ENCODE measurements around the gene MTUS2.

Gene MTUS2

DNA sequence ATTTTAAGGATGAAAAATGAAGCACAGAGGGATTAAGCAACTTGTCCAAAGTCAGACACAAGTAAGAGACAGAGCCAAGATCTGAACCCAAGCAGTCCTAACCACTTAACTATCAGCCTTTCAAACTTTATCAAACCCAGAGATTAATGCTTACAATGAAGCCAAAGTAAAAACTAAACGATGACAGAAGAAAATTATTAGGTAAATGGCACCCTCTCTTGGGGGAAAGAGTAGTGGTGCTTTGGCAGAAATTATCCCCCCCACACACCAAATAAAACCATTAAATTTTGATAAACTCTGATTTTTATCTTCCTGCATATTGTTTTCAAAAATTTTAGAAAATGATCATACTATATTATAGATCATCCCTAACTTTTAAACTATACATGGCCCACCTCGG, 446.1 kb downstream of the MTUS2 start:
- DNase-seq, result no peak

DNA sequence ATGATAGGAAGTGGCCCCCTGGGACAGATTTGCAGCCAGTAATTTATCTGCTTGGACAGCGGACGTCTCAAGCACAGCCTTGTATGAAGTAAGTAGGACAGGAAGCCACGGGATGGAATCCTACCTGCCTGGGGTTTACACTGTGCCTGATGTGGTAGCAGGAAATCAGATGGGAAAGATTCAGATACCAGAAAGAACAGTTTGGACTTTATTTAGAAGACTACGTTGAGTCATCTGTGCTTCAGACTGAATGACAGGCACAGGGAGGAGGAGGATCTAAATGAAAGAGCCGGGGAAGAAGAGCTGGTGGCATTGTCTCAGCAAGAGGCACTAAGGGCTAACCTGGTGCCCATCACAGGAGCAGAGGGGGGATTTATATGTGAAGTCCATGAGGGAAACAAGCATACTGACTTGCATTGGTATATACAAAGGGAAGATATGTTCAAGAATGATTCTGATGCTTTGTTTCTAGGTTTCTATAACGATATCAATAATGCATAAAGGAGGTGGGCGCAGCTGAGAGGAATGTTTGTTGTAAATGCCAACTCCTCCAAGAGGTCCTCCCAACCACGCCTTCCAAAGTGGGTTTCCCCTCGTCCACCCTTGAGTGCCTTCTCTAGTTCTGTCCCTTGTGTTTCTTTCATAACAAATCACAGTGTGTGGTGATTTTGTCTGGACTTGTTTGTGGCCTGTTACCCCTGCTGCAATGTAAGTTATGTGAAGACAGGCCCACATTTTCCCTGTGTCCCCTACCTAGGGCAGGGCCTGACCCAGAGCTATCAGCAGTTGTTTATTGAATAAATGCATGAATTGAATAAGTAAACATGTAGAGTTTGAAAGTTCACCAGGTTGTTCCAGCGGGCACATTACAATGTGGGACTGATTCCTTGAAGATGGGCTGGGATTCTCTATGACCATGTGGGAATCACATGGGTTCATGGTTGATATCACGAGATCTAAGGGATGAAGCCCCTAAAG, 446.9 kb downstream of the MTUS2 start:
- DNase-seq, result no peak

DNA sequence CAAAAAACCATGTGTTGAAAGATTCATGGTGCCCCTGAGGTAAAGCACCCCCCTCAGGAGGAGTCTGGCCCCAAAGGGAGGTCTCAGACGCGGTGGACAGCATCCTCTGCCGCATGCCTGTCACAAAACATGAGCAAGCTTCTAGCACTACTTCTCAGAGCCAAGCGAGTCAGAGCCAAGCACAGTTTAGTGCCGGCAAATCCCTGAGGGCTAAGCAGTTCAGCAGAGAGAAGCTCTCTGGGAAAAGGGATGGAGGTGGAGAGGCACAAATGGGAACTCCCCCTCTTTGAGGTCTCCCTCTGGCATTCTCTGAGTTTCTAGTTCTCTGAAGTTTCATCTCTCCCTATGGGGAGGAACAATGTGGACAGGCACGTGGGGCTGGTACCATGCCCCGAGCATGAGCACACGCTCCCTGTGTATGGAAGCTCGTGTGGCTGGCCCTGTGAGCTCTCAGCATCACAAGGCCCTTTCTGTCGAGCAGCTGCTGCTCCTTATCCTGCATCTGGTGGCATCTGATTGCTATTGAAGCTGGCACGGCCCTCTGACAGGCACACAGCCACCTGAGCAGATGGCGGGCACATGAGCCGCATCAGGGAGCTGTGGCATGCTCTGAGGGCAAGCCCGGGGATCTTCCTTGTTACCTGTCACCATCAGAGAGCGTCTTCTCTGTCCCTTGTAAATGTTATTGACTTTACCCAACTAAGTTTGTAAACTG, 450.3 kb downstream of the MTUS2 start:
- DNase-seq, result no peak

DNA sequence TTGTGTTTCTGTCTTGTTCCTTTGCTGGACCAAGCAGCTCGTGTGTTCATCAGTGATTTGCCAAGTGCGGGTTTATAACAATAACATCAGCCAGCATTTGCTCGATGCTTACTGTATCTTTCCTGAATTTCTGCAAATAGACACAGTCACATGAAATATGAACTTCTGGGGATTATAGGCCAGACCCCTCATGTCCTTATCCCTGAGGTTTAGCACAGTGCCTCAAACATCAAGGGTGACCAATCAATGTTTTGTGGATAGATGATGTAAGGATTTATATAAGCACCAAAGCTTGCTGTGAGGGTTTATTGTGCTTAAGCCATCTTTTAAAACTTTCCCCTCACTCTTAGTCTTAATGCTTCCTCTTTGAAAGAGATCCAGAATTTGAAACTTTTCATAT, 451.5 kb downstream of the MTUS2 start:
- DNase-seq, result no peak

DNA sequence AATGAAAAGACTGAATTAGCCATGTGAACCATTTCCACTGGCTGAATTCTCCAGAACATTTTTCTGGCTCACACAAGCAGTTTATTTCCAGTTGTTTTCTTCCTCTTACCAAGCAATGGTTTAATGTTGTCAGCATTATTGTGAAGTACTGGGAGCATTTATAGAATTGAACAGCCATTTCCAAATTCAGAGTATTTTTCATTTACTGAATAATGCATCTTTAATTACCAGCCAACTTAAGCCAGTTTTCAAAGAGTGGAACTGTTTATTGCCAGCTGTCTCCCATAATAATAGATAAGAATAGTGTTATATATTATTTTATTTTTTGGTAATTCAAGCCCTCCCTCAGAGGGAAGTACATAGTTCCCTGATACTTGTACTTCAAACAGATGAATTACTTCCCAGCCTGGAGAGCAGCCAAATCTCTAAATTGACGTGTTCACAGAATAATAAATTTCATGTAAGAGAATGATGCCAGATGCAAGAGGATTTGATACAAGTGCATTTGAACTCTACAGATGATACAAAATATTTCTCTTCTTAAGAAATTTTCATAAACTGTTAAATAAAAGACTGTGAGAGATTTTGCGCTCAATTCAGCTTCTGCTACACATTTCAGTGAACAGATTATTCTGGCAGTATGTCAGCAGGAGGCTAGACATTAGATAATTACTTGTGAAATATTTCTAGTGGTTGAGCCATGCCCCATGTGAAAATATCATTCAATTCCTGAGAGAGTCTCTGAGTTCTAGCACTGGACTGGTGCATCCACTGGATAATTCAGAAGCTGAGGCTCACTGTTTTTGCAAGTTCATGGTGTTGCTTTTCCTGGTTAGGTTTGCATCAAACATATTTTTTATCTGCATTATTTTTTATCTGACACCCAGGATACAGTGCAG, 459.5 kb downstream of the MTUS2 start:
- DNase-seq, result no peak

DNA sequence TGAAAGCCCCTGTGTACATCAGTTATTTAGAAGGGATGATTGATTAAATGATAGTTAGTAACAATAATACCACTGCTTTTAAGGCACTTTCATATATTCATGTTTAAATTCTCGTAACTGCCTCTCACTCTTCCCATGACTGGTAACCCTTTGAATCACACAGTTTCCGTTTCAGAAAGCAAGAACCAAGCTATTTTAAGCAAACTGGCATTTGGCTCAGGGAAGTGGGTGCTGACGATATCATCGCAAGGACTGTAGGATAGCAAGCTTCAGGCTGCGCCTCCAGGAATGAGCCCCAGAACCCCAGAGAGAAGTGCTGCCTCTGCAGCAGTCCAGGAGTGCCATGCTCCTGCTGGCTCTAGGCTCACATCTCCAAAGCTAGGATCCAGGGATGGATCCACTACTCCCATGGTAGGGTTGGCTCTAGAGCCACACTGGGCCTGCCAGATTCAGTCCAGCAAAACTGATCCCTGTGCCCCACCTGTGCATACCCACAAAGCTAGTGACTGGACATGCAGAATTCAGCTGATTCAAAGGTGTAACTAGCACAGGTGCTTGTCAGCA, 461.9 kb downstream of the MTUS2 start:
- DNase-seq, result no peak

DNA sequence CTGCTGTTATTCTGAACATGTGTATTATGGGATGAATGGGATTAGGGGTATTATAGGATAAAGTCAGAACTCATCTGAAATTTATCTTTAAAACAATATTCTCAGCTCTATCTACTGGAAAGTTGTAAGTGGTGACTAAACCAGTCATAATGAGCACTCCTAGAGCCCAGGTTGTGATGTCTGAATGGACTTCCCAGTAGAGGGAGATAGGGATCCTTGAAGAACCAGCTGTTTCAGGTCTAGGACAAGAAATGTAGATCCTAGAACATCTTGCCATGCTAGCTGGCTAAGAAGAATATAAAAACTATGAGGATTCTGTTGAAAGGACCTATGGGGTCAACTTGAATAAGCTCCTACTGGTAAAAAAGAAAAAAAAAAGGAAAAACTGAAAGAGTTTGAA, 464.6 kb downstream of the MTUS2 start:
- DNase-seq, result no peak

DNA sequence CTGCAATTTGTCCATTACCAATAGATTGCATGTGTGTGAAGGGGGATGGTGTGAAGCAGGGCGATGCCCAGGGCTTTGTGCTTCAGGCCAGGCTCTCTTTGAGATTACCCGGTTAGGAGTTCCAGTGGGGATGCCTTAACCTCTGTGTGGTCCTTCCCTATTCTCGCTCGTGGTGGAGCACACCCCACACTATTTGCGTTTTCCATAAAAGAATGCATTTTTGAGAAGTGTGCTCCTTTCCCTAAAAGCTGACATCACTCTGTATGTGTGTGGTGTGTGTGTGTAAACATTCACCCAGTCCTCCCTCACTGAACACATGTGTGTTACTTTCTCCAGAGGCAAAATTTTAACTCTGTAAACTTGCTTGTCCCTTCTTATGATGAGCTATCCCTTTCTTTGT, 467.1 kb downstream of the MTUS2 start:
- no peak for DNase-seq

DNA sequence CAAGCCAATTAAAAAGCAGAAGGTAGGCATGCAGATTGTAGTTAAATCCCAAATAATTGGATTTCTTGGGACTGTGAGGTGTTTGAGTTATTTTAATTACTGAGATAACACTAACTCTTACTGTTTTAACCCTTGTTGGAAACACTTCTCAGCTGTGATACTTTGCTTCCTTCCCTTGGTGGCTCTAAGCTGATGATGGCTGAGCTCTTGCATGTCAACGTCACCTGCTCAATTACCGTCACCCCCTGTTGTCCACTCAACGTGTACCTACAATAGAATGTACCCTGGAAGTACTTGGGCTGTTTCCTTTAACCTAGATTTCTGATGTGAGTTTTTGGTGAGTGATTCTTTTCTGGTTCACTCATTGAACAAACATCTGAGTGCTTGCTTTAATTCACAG, 471.9 kb downstream of the MTUS2 start:
- DNase-seq, result no peak

DNA sequence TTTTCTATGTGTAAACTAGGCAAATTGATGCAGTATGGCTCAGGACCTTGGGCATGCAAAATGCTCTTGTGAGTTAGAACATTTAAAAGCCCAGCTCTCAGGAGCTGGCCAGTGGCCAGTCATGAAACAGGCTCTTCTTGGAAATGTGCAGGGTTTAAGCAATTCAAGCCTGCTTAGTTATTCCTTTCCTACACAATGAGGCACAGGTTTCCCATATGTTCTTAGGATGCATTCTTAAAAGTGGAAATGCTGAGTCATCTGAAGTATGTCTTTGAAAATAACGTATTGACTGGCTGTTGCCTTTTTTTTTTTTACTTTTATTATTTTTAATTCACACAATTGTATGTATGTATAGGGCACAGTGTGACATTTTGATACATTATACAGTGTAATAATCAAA, 474.7 kb downstream of the MTUS2 start:
- no peak for DNase-seq

DNA sequence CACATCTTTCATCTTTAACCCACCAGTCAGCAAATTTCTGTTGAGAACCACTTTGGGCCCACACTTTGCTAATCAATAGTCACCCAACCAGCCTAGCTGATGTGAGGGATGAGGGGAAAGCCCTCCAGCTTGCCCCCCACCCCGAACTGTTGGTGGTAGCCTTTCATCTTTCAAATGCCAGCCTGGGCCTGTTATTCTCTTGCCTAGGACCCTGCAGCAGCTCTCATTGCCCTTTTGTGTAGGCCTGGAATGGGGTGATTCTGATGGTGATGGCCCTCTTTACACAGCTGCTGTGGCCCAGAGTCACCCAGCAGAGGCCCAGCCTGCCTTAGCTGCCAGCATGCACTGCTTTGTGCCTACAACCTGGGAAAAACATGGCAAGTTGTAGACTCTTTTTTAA, 480.9 kb downstream of the MTUS2 start:
- DNase-seq, result no peak

DNA sequence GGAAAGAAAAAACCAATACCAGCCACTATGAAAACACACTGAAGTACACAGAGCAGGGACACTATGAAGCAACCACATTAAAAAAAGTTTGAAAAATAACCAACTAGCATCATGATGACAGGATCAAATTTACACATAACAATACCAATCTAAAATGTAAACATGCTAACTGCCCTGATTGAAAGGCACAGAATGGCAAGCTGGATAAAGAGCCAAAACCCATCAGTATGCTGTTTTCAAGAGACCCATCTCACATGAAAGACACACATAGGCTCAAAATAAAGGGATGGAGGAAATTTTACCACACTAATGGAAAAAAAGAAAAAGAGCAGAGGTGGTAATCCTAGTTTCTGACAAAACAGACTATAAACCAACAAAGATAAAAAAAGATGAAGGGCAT, 484.0 kb downstream of the MTUS2 start:
- DNase-seq, result no peak

DNA sequence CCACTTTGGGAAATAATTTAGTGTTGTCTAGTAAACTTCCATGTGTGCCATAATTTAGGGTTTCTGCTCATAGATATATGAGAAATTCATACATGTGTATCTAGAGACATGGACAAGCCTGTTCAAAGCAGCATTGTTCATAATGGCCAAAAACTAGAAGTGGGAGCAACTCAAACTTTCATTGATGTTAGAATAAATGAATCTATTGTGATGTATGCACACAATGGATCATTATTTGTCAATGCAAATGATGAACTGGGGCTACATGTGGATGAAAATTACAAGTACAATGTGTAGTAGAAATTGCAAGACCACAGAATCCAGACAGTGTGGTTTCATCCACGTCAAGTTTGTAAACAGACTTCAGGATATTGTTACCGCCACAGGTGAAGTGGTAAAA, 490.7 kb downstream of the MTUS2 start:
- no peak for DNase-seq

DNA sequence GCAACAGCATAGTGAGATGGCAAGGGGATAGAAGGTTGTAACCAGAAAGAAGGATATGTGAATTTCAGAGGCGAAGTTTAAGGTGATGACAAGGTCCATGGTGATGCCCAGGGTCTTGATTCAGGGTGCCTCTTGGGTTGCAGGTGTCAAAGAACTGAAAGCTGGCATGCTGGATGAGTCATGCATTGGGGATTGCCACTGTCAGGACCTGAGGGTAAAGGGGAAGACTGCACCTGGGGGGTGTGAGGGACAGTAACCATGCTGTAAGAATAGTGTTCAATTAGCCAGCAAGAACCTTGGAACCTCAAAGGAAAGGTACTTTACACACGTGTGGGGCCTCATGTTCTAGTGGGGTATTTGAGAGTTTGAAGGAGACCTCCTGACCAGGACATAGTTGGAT, 495.7 kb downstream of the MTUS2 start:
- DNase-seq, result no peak

DNA sequence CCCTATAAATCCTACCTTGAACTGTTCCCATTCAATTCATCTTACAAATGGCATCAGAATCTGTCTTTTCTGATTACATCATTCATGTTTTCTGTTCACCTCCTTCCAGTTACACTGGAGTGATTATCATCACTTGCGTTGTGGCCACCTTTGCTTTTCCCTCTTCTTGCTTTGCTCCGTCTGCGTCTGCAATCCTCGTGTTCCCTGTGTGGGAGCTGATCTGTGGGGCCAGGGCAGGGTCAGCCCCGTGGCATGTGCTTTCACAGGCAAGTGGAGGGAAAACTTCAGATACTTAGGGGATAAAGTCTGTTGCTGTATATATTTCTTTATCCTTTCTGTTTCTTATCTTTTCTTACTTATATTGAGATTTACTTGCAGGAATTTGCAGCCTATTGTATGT, 497.7 kb downstream of the MTUS2 start:
- no peak for DNase-seq

DNA sequence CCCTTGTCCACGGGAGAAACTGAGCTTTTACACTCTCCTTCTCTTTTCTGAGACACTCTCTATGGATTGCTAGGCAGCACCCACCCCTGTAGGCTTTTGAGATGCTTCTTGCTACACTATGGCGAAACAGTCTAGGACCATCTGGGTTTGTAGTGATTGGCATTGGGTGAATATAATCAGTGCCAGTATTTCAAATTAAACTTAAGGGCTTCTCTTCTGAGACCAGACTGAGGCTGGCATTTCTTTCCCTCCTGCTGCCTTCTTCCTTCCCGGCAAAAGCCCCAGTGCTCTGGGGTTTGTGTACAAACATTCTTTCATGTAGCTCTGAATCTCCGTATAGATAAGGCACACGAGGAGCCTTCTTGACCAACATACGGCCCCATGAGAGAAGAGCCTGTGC, 498.6 kb downstream of the MTUS2 start:
- DNase-seq, result no peak

DNA sequence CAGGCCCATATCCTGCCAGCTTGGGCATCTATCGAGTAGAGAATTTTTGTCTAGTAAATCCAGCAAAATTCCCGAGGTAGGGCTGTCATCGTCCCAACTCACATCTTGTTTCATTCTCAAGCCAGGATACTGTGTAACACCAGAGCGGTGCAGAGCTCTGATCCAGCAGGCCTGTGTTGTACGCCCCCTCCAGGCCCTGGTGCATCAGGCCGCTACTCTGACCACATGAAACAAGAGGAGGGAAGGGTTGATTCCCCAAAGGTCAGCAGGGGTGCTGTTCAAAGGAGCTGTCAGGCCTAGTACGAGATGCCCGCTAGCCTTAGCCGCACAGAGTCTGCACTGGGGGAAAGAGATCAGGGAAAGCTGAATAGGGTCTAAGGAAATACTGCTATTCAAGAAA, 499.3 kb downstream of the MTUS2 start:
- DNase-seq, result no peak

DNA sequence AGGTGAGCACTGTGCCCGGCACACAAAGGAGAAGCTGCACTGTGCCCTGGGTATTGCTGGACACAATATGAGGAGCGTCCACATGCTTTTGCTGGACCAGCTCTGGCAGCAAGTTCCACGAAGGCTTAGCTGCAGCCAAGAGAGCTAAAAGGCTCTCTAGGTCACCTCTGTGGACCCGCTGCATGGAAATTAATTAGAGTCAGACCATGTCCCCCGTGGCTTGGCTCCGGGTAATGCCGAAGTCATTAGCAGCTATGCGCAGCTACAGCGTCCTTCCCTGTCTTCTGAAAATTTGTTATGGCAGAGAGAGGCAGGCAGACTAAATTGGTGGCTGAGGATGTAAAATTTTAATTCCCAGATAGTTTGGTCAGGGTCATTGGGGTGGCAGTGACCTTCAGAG, 503.8 kb downstream of the MTUS2 start:
- DNase-seq, result no peak

DNA sequence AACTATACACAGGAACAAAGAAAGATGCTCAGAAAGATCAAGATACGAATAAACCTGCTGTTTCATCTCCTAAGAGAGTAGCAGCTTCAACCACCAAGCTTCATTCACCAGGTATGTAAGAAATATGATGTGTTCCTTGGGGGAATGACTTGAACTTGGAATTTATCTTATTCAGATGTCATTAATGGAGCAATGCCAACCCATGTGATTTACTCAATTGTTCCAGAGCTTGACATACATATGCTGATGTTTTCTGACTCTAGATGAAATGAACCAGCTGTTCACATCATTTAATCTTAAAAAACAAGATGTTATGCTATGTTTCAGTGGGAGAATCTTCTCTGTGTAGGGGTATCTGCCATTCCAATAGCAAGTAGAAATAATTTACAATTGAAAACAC, 504.5 kb downstream of the MTUS2 start:
- DNase-seq, result no peak

DNA sequence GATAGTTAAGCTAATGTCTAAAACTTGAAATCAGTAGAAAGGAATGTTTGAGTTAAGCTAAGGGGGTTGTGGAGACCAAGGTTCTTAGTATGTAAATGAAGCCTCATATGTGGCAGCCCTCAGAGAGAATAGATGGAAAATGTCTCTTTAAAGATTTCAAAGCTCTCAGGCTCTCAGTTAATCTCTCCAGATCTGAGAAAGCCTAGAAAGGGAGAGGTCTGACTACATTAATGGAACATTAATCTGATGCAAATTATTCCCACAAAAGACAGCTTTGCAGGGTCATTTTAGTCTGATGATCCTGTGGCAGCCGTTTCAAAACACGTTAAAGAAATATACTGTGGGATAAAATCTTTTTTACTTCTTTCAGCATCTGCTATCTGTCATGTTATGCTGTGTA, 508.4 kb downstream of the MTUS2 start:
- no peak for DNase-seq

DNA sequence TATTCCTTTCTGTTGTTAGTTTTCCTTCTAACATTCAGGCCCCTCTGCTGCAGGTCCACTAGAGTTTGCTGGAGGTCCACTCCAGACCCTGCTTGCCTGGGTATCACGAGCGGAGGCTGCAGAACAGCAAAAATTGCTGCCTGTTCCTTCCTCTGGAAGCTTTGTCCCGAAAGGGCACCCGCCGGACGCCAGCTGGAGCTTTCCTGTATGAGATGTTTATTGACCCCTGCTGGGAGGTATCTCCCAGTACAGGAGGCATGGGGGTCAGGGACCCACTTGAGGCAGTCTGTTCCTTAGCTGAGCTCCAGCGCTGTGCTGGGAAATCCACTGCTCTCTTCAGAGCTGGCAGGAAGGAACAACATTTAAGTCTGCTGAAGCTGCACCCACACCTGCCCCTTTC, 516.2 kb downstream of the MTUS2 start:
- DNase-seq, result no peak

DNA sequence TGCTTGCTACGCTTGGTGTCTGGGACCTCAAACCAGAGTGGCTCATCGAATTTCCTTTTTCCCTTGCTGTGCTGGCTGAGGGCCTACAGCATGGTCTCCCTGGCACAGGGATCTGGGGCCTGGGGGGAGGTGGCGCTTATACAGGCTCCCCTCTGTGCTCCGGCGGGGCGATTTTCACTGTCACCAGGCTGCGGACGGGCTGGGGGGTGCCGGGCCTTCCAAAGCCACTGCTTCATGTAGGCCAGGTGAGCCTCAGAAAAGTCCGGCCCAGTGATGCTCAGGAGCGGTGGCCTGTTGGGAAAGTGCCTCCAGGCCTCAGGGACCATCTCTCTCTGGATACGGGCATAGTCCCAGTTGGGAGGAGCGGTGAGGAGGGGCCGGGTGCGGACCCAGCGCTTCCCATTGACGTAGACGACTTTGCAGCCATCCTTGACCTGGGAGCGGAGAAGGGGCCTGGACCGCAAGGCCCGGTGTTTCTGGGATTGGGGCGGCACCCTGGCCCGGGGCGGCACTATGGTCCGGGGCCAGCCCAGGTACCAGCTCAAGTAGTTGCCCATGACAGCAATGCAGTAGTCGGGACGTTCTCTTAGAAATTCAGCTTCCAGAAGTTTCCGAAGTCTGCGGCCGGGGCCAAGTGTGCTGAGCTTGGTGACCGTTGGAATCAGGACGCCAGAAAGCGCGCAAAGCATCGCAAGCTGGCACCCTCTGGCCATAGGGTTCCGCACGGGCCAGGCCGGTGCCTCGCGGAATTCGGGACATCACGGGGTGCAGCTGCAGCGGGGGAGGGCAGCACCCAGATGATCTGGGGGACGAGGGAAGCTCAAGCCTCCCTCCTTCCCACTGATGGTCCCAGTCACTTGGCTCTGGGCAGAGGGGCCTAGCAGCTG, 519.5 kb downstream of the MTUS2 start:
- no peak for DNase-seq
